Muscle layer of colon (tissue), 2 donors: ENCODE results near the gene CFAP77.

Source experiments
- H3K27ac ChIP-seq: one replicate; pipeline ENCODE4 v1.7.0; 2013; ENCODE audit warnings: low read depth, mild to moderate bottlenecking, low read length, moderate library complexity
- H3K27me3 ChIP-seq, 2 donors: one replicate each; pipeline ENCODE4 v1.7.0; 2013; ENCODE audit warnings: low read length in 2 of 2, mild to moderate bottlenecking in 2 of 2; ENCODE audit not compliant: insufficient read depth in 2 of 2, control insufficient read depth in 1 of 2
- H3K36me3 ChIP-seq: one replicate; pipeline ENCODE4 v1.7.0; 2013; ENCODE audit warnings: mild to moderate bottlenecking, low read length; ENCODE audit not compliant: insufficient read depth
- H3K4me1 ChIP-seq: one replicate; pipeline ENCODE4 v1.7.0; 2013; ENCODE audit warnings: mild to moderate bottlenecking, low read length; ENCODE audit not compliant: insufficient read depth
- H3K4me3 ChIP-seq, 2 donors: one replicate each; pipeline ENCODE4 v1.7.0; 2013; ENCODE audit warnings: low read length in 2 of 2, low read depth in 1 of 2, mild to moderate bottlenecking in 1 of 2, moderate library complexity in 1 of 2
- H3K9ac ChIP-seq: one replicate; pipeline ENCODE4 v1.7.0; 2013; ENCODE audit warnings: low read length
- H3K9me3 ChIP-seq: one replicate; pipeline ENCODE4 v1.7.0; 2013; ENCODE audit warnings: mild to moderate bottlenecking, low read length
- donor health status: abdominal sarcoma.
- donor health status: Adenocarcinoma of cecum.

The CFAP77 gene

DNA sequence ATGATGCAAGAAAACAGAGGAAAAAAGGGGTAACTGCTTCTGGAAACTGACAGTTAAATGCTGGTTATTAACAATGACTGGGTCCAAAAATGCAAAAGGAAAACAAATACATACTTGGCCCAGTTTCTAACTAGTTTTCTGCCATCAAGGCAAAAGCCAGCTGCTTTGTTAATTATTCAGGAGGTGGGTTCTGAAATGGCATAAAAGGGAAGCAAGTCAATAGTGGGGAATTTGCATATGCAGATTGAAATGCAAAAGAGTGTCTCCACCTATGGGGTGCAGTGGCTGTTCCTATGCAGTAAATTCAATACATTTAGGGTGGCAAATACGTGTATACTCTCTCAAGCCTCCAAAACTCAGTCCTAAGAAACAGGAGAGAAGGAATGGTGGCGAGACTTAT is 205.8 kb downstream of the CFAP77 start:
- H3K27me3 ChIP-seq: no peaks in the 10 kb centered on the region
- no peaks in the 10 kb centered on the region for H3K9me3 ChIP-seq
- H3K9ac ChIP-seq: no peak overlapping the region
- no peak overlapping the region for H3K27ac ChIP-seq
- no peaks in the 10 kb centered on the region for H3K4me1 ChIP-seq
- no peak overlapping the region for H3K4me3 ChIP-seq
- H3K36me3 ChIP-seq: peaks cover 63% of the 10 kb centered on the region

DNA sequence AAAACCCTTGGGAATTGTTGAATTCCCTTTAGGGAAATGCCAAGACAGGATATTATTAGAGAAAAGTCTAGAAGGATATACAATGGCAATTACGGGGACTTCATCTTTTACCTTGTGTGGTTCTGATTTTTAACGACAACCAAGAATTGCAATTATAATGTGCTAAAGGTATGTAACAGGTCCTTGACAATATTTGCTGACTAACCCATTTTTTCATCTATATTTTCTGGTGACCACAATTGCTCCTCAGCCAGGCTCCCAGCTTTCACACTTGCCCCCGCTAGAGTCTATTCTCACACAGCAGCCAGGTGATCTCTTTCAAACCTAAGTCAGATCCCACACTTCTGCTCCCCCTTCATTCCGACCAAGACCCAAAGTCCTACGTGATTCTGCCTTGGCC is 206.7 kb downstream of the CFAP77 start:
- H3K4me1 ChIP-seq: no peaks in the 10 kb centered on the region
- no peak overlapping the region for H3K4me3 ChIP-seq
- no peaks in the 10 kb centered on the region for H3K27me3 ChIP-seq
- no peak overlapping the region for H3K27ac ChIP-seq
- H3K9me3 ChIP-seq: no peaks in the 10 kb centered on the region
- peaks cover 53% of the 10 kb centered on the region for H3K36me3 ChIP-seq
- H3K9ac ChIP-seq: no peak overlapping the region

DNA sequence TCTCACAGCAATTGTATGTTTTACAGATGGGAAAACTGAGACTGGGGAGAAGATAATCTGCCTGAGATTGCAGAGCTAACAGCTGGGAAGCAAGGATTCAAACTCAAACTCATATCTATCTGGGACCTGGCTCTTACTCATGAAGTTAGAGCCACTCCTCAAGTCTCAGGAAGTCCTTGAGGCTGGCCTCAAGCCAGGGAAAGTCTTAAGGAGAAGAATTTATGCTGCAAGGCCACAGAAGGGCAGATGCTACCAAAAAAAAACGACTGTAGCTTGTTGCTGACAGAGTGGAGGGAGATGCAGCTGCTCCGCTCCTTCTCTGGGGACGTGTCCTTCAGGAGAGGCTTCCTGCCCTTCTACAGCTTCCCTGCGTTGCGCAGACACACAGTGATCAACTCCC is 212.1 kb downstream of the CFAP77 start:
- no peak overlapping the region for H3K27ac ChIP-seq
- H3K4me1 ChIP-seq: no peaks in the 10 kb centered on the region
- no peak overlapping the region for H3K9ac ChIP-seq
- no peaks in the 10 kb centered on the region for H3K27me3 ChIP-seq
- no peak overlapping the region for H3K4me3 ChIP-seq
- H3K9me3 ChIP-seq: no peaks in the 10 kb centered on the region
- peaks cover 22% of the 10 kb centered on the region for H3K36me3 ChIP-seq
